WTC11 (cell line): ENCODE results near the gene SHLD1. TPM values are rescaled to one million over a fixed set of nuclear protein-coding genes. Genes with fewer than 3 reads are reported as not detected.

Experiments used
- ATAC-seq: fragments of 200-7000 bp; cut with Tn5 transposase; 2 replicates; pipeline ENCODE4 v1.10.0; 2021; ENCODE audit warnings: mild to moderate bottlenecking, moderate library complexity
- CTCF ChIA-PET: fragments of 300-600 bp; sonication (Branson Sonifier 250); formaldehyde crosslinking; loops from one replicate; lab custom pipeline; 2021; ENCODE audit warnings: antibody characterized with exemption; lab: Charles Lee
- POLR2A ChIA-PET: fragments of 350-600 bp; sonication (Branson Sonifier 250); formaldehyde crosslinking; loops from one replicate; lab custom pipeline; 2021; ENCODE audit warnings: antibody characterized with exemption; lab: Charles Lee
- DNase-seq: peaks from one replicate; pipeline ENCODE4 v3.0.0; 2021; ENCODE audit warnings: low spot score
- H3K27ac Mint-ChIP-seq: 2 replicates; pipeline ENCODE4 v1.8.0; 2021; ENCODE audit warnings: mixed read lengths
- H3K27me3 Mint-ChIP-seq: 2 replicates; pipeline ENCODE4 v1.8.0; 2021; ENCODE audit warnings: low read depth, mild to moderate bottlenecking, moderate library complexity, mixed read lengths
- H3K36me3 Mint-ChIP-seq: 2 replicates; pipeline ENCODE4 v1.8.0; 2021; ENCODE audit warnings: mixed read lengths
- H3K4me1 Mint-ChIP-seq: 2 replicates; pipeline ENCODE4 v1.8.0; 2022; ENCODE audit warnings: mixed read lengths
- H3K4me3 Mint-ChIP-seq: 2 replicates; pipeline ENCODE4 v1.8.0; 2021; ENCODE audit warnings: mild to moderate bottlenecking, moderate library complexity, mixed read lengths
- H3K9me3 Mint-ChIP-seq: 2 replicates; pipeline ENCODE4 v1.8.0; 2021; ENCODE audit warnings: mixed read lengths
- CREM ChIP-seq: sonication (generic); formaldehyde crosslinking; IDR thresholded peaks from 2 replicates; pipeline ENCODE4 v1.8.1; 2022; ENCODE audit warnings: mild to moderate bottlenecking, missing genetic modification reagents, moderate library complexity
- ELF4 ChIP-seq: sonication (generic); formaldehyde crosslinking; IDR thresholded peaks from 2 replicates; pipeline ENCODE4 v1.8.1; 2022; ENCODE audit warnings: low read depth, mild to moderate bottlenecking, moderate library complexity, missing genetic modification reagents
- ETV6 ChIP-seq: sonication (generic); formaldehyde crosslinking; IDR thresholded peaks from 2 replicates; pipeline ENCODE4 v1.8.1; 2022; ENCODE audit warnings: mild to moderate bottlenecking, missing genetic modification reagents
- GABPB1 ChIP-seq: sonication (generic); formaldehyde crosslinking; IDR thresholded peaks from 2 replicates; pipeline ENCODE4 v1.8.1; 2023; ENCODE audit warnings: mild to moderate bottlenecking, missing genetic modification reagents
- GRHL2 ChIP-seq: fragments of 250-450 bp; sonication (Bioruptor Pico); IDR thresholded peaks from 2 replicates; pipeline ENCODE4 v1.8.0; 2022; ENCODE audit warnings: mild to moderate bottlenecking, moderate library complexity; ENCODE audit not compliant: insufficient replicate concordance, severe bottlenecking
- NFE2L1 ChIP-seq: sonication (generic); formaldehyde crosslinking; IDR thresholded peaks from 2 replicates; pipeline ENCODE4 v1.8.1; 2023; ENCODE audit warnings: missing genetic modification reagents
- NR2C2 ChIP-seq: sonication (generic); formaldehyde crosslinking; IDR thresholded peaks from 2 replicates; pipeline ENCODE4 v1.8.0; 2022; ENCODE audit warnings: mild to moderate bottlenecking, missing genetic modification reagents
- RELA ChIP-seq: sonication (generic); formaldehyde crosslinking; IDR thresholded peaks from 2 replicates; pipeline ENCODE4 v1.8.1; 2022; ENCODE audit warnings: missing genetic modification reagents, mild to moderate bottlenecking, borderline replicate concordance
- ZNF138 ChIP-seq: sonication (generic); formaldehyde crosslinking; conservative IDR thresholded peaks from 2 replicates; pipeline ENCODE4 v1.8.1; 2022; ENCODE audit warnings: mild to moderate bottlenecking, moderate library complexity, missing genetic modification reagents
- ZNF317 ChIP-seq: sonication (generic); formaldehyde crosslinking; IDR thresholded peaks from 2 replicates; pipeline ENCODE4 v1.8.1; 2023; ENCODE audit warnings: low read depth, mild to moderate bottlenecking, moderate library complexity, missing genetic modification reagents, borderline replicate concordance
- ZNF396 ChIP-seq: fragments of 250-450 bp; sonication (Bioruptor Pico); IDR thresholded peaks from 2 replicates; pipeline ENCODE4 v1.8.0; 2021; ENCODE audit warnings: mild to moderate bottlenecking, moderate library complexity, borderline replicate concordance
- ZNF416 ChIP-seq: fragments of 250-450 bp; sonication (Bioruptor Pico); IDR thresholded peaks from 2 replicates; pipeline ENCODE4 v1.9.0; 2021; ENCODE audit warnings: mild to moderate bottlenecking, inconsistent platforms
- total RNA-seq: library from RNA; stranded (reverse); gene quantifications from 3 replicates; pipeline ENCODE4 v1.2.3, GENCODE V29; 2021
- TF ChIP-seq, protein P1 (sequence below): sonication (generic); formaldehyde crosslinking; IDR thresholded peaks from 2 replicates; pipeline ENCODE4 v1.8.1; 2023; ENCODE audit warnings: mild to moderate bottlenecking, missing genetic modification reagents, moderate library complexity
- TF ChIP-seq, protein P2 (sequence below): fragments of 200-600 bp; IDR thresholded peaks from 2 replicates; pipeline ENCODE4 v1.8.0; 2022; ENCODE audit warnings: antibody characterized with exemption
- TF ChIP-seq, protein P3 (sequence below): fragments of 250-450 bp; sonication (Bioruptor Pico); IDR thresholded peaks from 2 replicates; pipeline ENCODE4 v1.9.0; 2021; ENCODE audit warnings: moderate library complexity, mild to moderate bottlenecking, inconsistent platforms, borderline replicate concordance
- TF ChIP-seq, protein P4 (sequence below): fragments of 250-450 bp; sonication (Bioruptor Pico); IDR thresholded peaks from 2 replicates; pipeline ENCODE4 v1.9.0; 2021; ENCODE audit warnings: mild to moderate bottlenecking
- TF ChIP-seq, protein P5 (sequence below): sonication (generic); formaldehyde crosslinking; IDR thresholded peaks from 2 replicates; pipeline ENCODE4 v1.8.0; 2022; ENCODE audit warnings: mild to moderate bottlenecking, missing genetic modification reagents
- TF ChIP-seq, protein P6 (sequence below): sonication (generic); formaldehyde crosslinking; IDR thresholded peaks from 2 replicates; pipeline ENCODE4 v1.8.0; 2023; ENCODE audit warnings: mild to moderate bottlenecking, missing genetic modification reagents
- TF ChIP-seq, protein P7 (sequence below): sonication (generic); formaldehyde crosslinking; IDR thresholded peaks from 2 replicates; pipeline ENCODE4 v1.8.0; 2022; ENCODE audit warnings: missing genetic modification reagents
- TF ChIP-seq, protein P8 (sequence below): sonication (generic); formaldehyde crosslinking; IDR thresholded peaks from 2 replicates; pipeline ENCODE4 v1.8.1; 2023; ENCODE audit warnings: mild to moderate bottlenecking, missing genetic modification reagents

The SHLD1 gene
- total RNA-seq, 1 experiment from 2014 or later: 4.1 TPM

DNA sequence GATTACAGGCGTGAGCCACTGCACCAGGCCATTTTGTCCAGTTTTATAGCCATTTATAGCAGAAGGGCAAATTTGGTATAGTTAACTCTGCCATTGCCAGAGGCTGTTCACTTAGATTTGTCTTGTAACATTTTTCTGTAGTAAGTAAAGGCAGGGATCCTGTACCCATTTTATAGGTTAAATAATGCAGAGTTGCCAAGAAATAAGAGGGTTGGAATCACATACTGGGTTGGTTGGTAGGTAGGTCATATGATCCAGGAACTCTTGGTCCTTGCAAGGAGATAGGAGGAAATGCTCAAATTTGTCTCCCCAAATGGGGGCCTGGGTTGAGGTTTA, 68.1 kb downstream of the SHLD1 start:
- no peak for TF ChIP-seq RELA
- TF ChIP-seq, protein P1, sequence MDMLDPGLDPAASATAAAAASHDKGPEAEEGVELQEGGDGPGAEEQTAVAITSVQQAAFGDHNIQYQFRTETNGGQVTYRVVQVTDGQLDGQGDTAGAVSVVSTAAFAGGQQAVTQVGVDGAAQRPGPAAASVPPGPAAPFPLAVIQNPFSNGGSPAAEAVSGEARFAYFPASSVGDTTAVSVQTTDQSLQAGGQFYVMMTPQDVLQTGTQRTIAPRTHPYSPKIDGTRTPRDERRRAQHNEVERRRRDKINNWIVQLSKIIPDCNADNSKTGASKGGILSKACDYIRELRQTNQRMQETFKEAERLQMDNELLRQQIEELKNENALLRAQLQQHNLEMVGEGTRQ: no peak
- TF ChIP-seq, protein P2, sequence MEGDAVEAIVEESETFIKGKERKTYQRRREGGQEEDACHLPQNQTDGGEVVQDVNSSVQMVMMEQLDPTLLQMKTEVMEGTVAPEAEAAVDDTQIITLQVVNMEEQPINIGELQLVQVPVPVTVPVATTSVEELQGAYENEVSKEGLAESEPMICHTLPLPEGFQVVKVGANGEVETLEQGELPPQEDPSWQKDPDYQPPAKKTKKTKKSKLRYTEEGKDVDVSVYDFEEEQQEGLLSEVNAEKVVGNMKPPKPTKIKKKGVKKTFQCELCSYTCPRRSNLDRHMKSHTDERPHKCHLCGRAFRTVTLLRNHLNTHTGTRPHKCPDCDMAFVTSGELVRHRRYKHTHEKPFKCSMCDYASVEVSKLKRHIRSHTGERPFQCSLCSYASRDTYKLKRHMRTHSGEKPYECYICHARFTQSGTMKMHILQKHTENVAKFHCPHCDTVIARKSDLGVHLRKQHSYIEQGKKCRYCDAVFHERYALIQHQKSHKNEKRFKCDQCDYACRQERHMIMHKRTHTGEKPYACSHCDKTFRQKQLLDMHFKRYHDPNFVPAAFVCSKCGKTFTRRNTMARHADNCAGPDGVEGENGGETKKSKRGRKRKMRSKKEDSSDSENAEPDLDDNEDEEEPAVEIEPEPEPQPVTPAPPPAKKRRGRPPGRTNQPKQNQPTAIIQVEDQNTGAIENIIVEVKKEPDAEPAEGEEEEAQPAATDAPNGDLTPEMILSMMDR: no peak
- TF ChIP-seq ZNF396: no peak
- TF ChIP-seq, protein P3, sequence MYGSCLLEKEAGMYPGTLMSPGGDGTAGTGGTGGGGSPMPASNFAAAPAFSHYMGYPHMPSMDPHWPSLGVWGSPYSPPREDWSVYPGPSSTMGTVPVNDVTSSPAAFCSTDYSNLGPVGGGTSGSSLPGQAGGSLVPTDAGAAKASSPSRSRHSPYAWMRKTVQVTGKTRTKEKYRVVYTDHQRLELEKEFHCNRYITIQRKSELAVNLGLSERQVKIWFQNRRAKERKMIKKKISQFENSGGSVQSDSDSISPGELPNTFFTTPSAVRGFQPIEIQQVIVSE (CRISPR knock-in tag): no peak
- TF ChIP-seq CREM: no peak
- TF ChIP-seq GABPB1 (CRISPR knock-in tag): no peak
- TF ChIP-seq, protein P4, sequence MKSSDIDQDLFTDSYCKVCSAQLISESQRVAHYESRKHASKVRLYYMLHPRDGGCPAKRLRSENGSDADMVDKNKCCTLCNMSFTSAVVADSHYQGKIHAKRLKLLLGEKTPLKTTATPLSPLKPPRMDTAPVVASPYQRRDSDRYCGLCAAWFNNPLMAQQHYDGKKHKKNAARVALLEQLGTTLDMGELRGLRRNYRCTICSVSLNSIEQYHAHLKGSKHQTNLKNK (CRISPR knock-in tag): no peak
- TF ChIP-seq, protein P5, sequence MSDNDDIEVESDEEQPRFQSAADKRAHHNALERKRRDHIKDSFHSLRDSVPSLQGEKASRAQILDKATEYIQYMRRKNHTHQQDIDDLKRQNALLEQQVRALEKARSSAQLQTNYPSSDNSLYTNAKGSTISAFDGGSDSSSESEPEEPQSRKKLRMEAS (CRISPR knock-in tag): no peak
- TF ChIP-seq ZNF138: no peak
- no peak for TF ChIP-seq NFE2L1
- TF ChIP-seq ZNF317 (CRISPR knock-in tag): no peak
- TF ChIP-seq GRHL2 (CRISPR knock-in tag): no peak
- no peak for TF ChIP-seq ELF4 (CRISPR knock-in tag)
- TF ChIP-seq, protein P6, sequence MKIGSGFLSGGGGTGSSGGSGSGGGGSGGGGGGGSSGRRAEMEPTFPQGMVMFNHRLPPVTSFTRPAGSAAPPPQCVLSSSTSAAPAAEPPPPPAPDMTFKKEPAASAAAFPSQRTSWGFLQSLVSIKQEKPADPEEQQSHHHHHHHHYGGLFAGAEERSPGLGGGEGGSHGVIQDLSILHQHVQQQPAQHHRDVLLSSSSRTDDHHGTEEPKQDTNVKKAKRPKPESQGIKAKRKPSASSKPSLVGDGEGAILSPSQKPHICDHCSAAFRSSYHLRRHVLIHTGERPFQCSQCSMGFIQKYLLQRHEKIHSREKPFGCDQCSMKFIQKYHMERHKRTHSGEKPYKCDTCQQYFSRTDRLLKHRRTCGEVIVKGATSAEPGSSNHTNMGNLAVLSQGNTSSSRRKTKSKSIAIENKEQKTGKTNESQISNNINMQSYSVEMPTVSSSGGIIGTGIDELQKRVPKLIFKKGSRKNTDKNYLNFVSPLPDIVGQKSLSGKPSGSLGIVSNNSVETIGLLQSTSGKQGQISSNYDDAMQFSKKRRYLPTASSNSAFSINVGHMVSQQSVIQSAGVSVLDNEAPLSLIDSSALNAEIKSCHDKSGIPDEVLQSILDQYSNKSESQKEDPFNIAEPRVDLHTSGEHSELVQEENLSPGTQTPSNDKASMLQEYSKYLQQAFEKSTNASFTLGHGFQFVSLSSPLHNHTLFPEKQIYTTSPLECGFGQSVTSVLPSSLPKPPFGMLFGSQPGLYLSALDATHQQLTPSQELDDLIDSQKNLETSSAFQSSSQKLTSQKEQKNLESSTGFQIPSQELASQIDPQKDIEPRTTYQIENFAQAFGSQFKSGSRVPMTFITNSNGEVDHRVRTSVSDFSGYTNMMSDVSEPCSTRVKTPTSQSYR: no peak
- TF ChIP-seq, protein P7, sequence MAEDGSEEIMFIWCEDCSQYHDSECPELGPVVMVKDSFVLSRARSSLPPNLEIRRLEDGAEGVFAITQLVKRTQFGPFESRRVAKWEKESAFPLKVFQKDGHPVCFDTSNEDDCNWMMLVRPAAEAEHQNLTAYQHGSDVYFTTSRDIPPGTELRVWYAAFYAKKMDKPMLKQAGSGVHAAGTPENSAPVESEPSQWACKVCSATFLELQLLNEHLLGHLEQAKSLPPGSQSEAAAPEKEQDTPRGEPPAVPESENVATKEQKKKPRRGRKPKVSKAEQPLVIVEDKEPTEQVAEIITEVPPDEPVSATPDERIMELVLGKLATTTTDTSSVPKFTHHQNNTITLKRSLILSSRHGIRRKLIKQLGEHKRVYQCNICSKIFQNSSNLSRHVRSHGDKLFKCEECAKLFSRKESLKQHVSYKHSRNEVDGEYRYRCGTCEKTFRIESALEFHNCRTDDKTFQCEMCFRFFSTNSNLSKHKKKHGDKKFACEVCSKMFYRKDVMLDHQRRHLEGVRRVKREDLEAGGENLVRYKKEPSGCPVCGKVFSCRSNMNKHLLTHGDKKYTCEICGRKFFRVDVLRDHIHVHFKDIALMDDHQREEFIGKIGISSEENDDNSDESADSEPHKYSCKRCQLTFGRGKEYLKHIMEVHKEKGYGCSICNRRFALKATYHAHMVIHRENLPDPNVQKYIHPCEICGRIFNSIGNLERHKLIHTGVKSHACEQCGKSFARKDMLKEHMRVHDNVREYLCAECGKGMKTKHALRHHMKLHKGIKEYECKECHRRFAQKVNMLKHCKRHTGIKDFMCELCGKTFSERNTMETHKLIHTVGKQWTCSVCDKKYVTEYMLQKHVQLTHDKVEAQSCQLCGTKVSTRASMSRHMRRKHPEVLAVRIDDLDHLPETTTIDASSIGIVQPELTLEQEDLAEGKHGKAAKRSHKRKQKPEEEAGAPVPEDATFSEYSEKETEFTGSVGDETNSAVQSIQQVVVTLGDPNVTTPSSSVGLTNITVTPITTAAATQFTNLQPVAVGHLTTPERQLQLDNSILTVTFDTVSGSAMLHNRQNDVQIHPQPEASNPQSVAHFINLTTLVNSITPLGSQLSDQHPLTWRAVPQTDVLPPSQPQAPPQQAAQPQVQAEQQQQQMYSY (CRISPR knock-in tag): no peak
- TF ChIP-seq, protein P8, sequence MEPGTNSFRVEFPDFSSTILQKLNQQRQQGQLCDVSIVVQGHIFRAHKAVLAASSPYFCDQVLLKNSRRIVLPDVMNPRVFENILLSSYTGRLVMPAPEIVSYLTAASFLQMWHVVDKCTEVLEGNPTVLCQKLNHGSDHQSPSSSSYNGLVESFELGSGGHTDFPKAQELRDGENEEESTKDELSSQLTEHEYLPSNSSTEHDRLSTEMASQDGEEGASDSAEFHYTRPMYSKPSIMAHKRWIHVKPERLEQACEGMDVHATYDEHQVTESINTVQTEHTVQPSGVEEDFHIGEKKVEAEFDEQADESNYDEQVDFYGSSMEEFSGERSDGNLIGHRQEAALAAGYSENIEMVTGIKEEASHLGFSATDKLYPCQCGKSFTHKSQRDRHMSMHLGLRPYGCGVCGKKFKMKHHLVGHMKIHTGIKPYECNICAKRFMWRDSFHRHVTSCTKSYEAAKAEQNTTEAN (CRISPR knock-in tag): no peak
- no peak for TF ChIP-seq ZNF416
- no peak for TF ChIP-seq NR2C2 (CRISPR knock-in tag)
- TF ChIP-seq ETV6 (CRISPR knock-in tag): no peak
- H3K4me3 Mint-ChIP-seq: no peak overlapping the region
- DNase-seq (no peak), ATAC-seq (no peak)
- no peak overlapping the region for H3K27ac Mint-ChIP-seq
- H3K27me3 Mint-ChIP-seq: no peaks in the 10 kb centered on the region
- peaks cover 28% of the 10 kb centered on the region for H3K4me1 Mint-ChIP-seq
- CTCF ChIA-PET: interaction anchor here (1.3 kb wide), 1 partner anchor 289 kb away, joined by 3 read pairs; no protein-coding TSS in a partner anchor
- H3K36me3 Mint-ChIP-seq: no peaks in the 10 kb centered on the region; the same call in 1 of the 2 replicates
- H3K9me3 Mint-ChIP-seq: peaks cover 9% of the 10 kb centered on the region
- POLR2A ChIA-PET: no interaction called here
